ENCODE measurements around the gene ORAI1.

GRCh38 chr12:121632069-121632970 lies 6.0 kb downstream of the ORAI1 start:
- TF ChIP-seq RCOR1 (IDR thresholded peaks at IDR 0.05; ENCODE audit: low read length) (no peak), MEF2A (IDR thresholded peaks at IDR 0.05; ENCODE audit: borderline replicate concordance, low read depth) (no peak), NRF1 (IDR thresholded peaks at IDR 0.05; ENCODE audit: low read depth, low read length) (no peak), CTCF (IDR thresholded peaks at IDR 0.05) (no peak), JUND (IDR thresholded peaks at IDR 0.05) (no peak), REST (IDR thresholded peaks at IDR 0.05; ENCODE audit: low read depth, low read length) (no peak), TCF12 (IDR thresholded peaks at IDR 0.05) (no peak)
